ENCODE data around the gene C19orf53.
"Not testable (repeated sequence)": the region's sequence is repeated elsewhere in the genome, so short reads cannot be mapped to it uniquely, and the experiment has no call there.

C19orf53 gene

DNA sequence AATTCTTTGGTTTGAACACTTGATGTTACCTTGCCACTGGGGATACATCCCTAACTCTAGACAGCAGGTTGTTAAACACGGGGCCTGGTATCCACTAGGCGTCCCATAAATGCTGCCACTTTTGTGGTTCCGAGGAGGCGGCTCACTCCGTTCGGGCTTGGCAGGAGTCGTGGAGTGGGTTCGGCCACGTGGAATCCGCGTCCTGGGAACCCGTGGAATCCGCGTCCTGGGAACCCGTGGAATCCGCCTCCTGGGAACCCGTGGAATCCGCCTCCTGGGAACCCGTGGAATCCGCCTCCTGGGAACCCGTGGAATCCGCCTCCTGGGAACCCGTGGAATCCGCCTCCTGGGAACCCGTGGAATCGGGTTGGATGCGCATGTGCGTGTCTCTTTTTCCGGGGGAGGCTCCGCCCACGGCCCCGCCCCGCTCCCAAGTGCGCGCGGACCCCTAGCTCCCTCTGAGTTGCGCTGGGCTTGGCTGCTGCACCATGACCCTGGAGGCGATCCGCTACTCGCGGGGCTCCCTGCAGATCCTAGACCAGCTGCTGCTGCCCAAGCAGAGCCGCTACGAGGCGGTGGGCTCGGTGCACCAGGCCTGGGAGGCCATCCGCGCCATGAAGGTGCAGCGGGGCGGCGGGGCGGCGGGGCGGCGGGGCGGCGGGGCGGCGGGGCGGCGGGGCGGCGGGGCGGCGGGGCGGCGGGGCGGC lies 10.0 kb upstream of the C19orf53 start, which contains the start of gene MRI1:
Gene MRI1, plus strand, starts transcription at position 422 of the 707 bp plus-strand sequence. Its CDS starts 67 bp downstream, at position 489.
- DNase-seq, result peak; percentile 70

- DNase-seq, result peak; percentile 28
Measured at GRCh38 chr19:13764821-13765394, 9.3 kb upstream of the C19orf53 start.

DNA sequence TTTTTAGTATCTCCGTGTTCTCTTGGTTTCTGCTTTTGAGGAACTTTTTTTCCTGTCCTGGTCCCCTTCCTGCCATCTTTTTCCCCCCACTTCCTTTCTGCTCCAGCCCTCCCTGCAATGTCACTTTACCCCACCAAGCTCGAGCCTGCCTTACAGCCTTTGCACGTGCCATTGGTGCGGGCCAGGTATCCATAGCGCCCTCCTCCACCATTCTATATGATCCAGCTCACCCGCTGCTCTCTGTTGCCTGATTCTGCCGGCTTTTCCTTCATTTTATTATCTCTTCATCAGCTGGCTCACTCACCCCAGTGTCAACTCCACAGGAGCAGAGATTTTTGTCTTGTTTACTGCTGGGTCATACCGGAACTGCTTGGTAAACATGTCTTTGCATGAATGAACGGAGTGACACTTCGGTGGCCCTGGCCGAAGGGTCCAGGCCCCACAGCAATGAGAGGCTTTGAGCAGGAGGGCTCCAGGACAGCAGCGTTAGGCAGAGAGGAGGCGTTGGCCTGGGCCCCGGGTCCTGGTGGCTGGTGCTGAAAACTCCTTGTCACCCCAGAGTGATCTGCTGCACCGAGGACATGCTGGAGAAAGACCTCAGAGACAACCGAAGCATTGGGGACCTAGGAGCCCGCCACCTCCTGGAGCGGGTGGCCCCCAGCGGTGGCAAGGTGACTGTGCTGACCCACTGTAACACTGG lies 8.7 kb upstream of the C19orf53 start:
- DNase-seq, result no peak

DNA sequence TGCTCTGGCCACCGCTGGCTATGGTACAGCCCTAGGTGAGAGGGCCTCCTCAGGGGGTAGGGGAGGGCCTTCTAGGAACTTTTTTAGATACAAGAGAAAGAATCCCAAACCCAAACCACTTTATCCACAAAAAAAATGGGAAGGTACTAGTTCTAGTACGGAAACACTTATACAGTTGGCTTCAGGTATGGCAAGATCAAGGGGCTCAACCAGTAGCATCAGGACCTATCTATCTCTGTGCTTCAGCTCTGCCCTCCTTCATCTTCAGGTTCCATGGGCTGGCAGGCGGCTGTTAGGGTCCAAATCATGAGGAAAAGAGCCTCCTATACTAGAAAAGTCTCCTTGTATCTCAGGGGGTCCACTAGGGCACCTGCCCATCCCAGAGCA lies 8.2 kb upstream of the C19orf53 start:
- no peak for DNase-seq

- no peak for DNase-seq
Measured at GRCh38 chr19:13768510-13768909, 5.7 kb upstream of the C19orf53 start.

- DNase-seq, result no peak
Measured at GRCh38 chr19:13770013-13770635, 4.1 kb upstream of the C19orf53 start.

GRCh38 chr19:13778398-13778797 lies 4.1 kb downstream of the C19orf53 start:
- no peak for DNase-seq

GRCh38 chr19:13778847-13779246 lies 4.6 kb downstream of the C19orf53 start:
- DNase-seq, result no peak

GRCh38 chr19:13779794-13780193 lies 5.5 kb downstream of the C19orf53 start:
- not testable (repeated sequence) for DNase-seq

DNA sequence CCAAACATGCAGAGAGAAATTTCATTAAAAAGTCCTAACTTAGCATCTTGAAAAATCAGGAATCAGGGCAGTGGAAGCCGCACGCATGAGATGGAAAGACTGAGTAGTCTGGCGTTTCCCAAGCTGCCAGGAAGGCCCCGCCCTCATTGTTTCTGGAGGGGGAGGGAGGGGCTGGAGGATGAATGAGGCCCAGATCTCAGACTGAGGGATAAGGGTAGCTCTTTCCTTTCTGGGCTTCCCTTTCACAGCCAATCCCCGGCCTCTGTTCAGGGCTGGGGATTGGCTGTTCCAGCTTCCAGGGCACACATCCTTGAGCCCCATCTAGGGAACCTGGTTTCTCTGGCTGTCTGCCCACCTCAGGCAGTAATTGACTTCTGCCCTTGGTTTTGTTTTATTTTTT lies 7.3 kb downstream of the C19orf53 start:
- no peak for DNase-seq

- no peak for DNase-seq
Measured at GRCh38 chr19:13782537-13782936, 8.3 kb downstream of the C19orf53 start.

GRCh38 chr19:13783565-13784500 lies 9.6 kb downstream of the C19orf53 start:
- no peak for DNase-seq

DNA sequence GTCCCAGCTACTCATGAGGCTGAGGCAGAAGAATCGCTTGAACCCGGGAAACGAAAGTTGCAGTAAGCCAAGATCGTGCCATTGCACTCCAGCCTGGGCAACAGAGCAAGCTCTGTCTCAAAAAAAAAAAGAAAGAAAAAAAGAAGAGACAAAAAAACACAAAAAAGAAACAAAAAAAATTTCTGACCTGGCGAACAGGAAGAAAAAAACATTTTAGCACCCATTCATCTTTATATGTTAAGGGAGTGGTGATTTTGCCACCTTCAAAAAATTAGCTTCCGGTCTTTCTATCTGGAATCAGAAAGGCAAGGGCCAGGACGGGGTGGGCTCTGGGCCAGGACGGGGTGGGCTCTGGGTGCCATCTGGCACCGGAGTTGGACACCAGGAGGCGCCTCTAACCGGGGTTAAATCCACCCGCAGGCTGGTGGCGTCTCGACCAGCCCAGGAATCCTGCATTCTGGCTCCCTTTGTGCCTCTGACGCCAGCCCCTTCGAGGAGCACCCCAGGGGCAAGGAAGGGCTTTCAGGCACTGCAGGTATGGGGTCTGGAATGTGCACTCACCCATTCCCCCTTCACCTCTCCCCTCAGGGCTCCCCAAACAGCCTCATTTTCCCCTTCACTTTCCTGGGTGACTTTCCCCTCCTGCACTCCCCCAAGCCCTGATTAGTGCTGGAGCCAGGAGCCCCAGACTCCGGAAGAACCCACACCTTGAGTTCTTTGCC lies 10.6 kb downstream of the C19orf53 start:
- peak; percentile 78 for DNase-seq

DNA sequence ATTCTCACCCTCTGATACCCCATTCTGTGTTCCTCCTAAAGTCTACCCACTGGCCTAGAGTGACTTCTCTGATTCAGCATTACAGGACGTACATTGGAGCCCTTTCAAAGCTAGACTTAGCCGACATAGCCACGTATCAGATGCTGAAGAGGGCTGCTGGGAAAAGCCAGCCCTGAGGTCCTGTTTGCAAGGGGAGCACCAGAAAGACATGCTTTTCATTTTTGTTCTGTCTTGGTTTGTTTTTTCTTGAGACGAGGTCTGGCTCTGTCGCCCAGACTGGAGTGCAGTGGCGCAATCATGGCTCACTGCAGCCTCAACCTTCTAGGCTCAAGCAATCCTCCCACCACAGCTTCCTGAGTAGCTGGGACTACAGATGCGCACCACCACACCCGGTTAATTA lies 14.7 kb downstream of the C19orf53 start:
- DNase-seq, result peak; percentile 61

- DNase-seq, result peak; percentile 76
Measured at GRCh38 chr19:13790354-13790753, 16.1 kb downstream of the C19orf53 start.

GRCh38 chr19:13793317-13793716 lies 19.1 kb downstream of the C19orf53 start:
- not testable (repeated sequence) for DNase-seq

DNA sequence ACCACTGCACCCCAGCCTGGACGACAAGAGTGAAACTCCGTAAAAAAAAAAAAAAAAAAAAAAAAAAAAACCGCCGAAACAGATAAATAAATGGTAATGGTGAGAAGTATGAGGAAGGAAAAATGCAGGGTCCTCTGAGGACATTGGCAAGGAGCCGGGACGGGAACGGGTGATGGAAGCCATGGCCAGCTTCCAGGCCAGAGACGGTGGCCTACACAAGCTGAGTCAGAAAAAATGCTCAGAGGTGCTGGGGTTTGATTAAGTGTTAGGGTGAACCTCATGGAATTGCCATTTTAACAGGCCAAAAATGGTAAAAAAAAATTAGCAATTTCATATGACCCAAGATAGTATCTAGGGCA lies 20.1 kb downstream of the C19orf53 start:
- no peak for DNase-seq

DNA sequence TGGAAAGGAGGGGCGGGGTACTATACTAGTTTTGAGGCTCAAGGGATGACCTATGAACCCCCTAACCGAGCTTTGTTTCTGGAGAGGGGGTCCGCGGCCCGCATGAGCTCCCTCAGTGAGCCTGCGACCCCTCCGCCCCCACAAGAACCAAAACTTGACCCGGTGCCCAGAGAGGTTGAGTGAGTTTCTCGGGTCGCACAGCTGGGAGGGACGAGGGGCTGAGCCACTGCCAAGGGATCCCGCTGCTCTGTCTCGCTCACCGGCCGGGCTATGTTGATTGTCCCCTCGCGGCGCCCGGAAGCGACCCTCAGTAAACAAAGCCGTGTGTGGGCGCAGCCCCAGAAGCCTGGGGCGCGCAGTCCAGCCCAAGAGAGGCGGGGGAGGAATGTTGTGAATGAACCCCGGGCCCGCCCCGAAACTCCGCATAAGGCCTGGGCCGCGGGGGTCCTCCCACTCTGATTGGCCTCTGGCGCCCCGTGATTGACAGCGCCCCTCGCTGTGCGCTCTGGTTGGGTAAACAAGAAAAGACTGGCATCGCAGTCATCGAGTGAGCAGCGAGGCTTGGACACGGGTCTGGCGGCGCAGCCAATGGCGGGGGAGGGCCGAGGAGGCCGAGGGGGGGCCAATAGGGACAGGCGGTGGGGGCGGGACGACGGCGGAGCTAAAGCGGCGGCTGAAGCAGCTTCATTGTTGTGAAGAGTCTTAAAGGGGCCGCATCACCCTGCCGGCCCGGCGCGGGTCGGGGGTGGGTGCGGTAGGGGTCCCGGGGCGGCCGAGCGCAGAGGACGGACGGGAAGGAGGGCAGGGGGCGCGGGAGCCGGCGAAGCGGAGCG lies 20.7 kb downstream of the C19orf53 start, which contains the start of gene ZSWIM4:
Gene ZSWIM4, plus strand, starts transcription at position 687 of the 833 bp plus-strand sequence. CDS start 206 bp downstream, outside the sequence.
- peak; percentile 97 for DNase-seq

DNA sequence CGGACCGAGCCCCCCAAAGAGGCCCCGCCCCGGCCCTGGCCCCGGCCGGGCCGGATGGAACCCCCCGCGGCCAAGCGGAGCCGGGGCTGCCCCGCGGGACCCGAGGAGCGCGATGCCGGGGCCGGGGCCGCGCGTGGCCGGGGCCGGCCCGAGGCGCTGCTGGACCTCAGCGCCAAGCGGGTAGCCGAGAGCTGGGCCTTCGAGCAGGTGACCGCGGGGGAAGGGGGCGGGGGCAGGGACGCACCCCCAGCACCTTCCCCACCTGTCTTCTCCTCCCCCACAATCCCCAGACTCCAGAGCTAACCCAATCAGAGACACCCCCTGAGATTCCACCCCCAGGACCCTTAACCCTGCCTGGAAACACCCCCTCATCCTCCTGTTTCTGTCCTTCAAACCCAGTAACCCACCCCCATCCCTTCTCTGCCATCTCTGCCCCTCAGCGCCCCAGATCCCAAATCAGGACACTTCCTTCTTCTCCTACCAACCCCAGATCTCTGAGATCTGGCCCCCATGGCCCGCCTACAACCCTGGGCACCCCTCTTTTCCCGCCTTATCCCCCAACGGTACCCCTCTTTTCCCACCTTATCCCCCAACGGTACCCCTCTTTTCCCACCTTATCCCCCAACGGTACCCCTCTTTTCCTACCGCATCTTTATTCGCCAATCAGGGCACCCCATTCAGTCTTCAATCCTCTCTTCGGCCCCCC lies 21.5 kb downstream of the C19orf53 start:
- no peak for DNase-seq
